ENCODE measurements around the gene COX7A2L. TPM values are rescaled to one million over a fixed set of nuclear protein-coding genes. Genes with fewer than 3 reads are reported as not detected.

COX7A2L gene
- total and polyA plus RNA-seq, 2 experiments from 2014 or later, result 112 to 149 TPM

GRCh38 chr2:42371611-42372473 is 10.8 kb upstream of the COX7A2L start (continued):
- no peak for TF ChIP-seq ZNF462 (CRISPR knock-in tag; IDR thresholded peaks at IDR 0.05)
- no peak for TF ChIP-seq ZNF114 (CRISPR knock-in tag; IDR thresholded peaks at IDR 0.05)
- no peak for TF ChIP-seq REST (IDR thresholded peaks at IDR 0.05; ENCODE audit: unreplicated experiment)
